Prostate gland (tissue), 2 donors: ENCODE measurements around the gene DSEL.

Source experiments
- CTCF ChIP-seq, 4 experiments: fragments of 200-600 bp in 2 of 4; fragments of 450-650 bp in 2 of 4; sonication (generic) in 2 of 4; IDR thresholded peaks; 1 replicate in 3 of 4; 2 replicates in 1 of 4; pipeline ENCODE4 v1.5.1; 2016 to 2019; ENCODE audit warnings: antibody characterized with exemption in 4 of 4, mild to moderate bottlenecking in 2 of 4, moderate library complexity in 2 of 4
- POLR2A ChIP-seq: fragments of 450-650 bp; IDR thresholded peaks from one replicate; pipeline ENCODE4 v1.6.1; 2016; ENCODE audit warnings: antibody characterized with exemption, mild to moderate bottlenecking

GRCh38 chr18:67514901-67515540, 1.5 kb downstream of the DSEL start:
- TF ChIP-seq CTCF (IDR thresholded peaks at IDR 0.05) (no peak), POLR2A (no peak)
